HL-60 (cell line): ENCODE results near the gene MORF4L2.

ENCODE experiments used
- DNase-seq, 2 experiments: peaks; one replicate each; pipeline ENCODE4 v3.0.0-alpha.2; 2010 to 2020; ENCODE audit warnings: low read depth in 1 of 2, low spot score in 1 of 2
- H3K27ac ChIP-seq: fragments of 250-450 bp; sonication (Bioruptor Pico); replicated peaks from 2 replicates; pipeline ENCODE4 v1.5.1; 2020; ENCODE audit warnings: mild to moderate bottlenecking, moderate library complexity
- H3K27me3 ChIP-seq: fragments of 250-450 bp; sonication (Bioruptor Pico); 2 replicates; pipeline ENCODE4 v1.5.1; 2021; ENCODE audit warnings: mild to moderate bottlenecking, moderate library complexity; ENCODE audit not compliant: insufficient read depth, poor library complexity, severe bottlenecking
- H3K4me3 ChIP-seq: replicated peaks from 2 replicates; pipeline ENCODE4 v1.5.1; 2011; ENCODE audit warnings: mild to moderate bottlenecking, control low read depth, low read length; ENCODE audit not compliant: insufficient read depth
- GABPA ChIP-seq: IDR thresholded peaks from 2 replicates; pipeline ENCODE4 v1.6.1; 2012; ENCODE audit warnings: low read depth
- POLR2AphosphoS5 ChIP-seq: IDR thresholded peaks from 2 replicates; pipeline ENCODE4 v1.6.1; 2012; ENCODE audit warnings: low read depth
- SPI1 ChIP-seq: IDR thresholded peaks from 2 replicates; pipeline ENCODE4 v1.6.1; 2012; ENCODE audit warnings: low read depth, mild to moderate bottlenecking, borderline replicate concordance
- TF ChIP-seq, protein P1 (sequence below): IDR thresholded peaks from 2 replicates; pipeline ENCODE4 v1.6.1; 2012; ENCODE audit warnings: low read depth; ENCODE audit not compliant: insufficient replicate concordance
- TF ChIP-seq, protein P2 (sequence below): IDR thresholded peaks from one replicate; pipeline ENCODE4 v1.5.1; 2011; ENCODE audit warnings: low read length, control low read depth, inconsistent platforms; ENCODE audit not compliant: insufficient read depth

Gene MORF4L2

DNA sequence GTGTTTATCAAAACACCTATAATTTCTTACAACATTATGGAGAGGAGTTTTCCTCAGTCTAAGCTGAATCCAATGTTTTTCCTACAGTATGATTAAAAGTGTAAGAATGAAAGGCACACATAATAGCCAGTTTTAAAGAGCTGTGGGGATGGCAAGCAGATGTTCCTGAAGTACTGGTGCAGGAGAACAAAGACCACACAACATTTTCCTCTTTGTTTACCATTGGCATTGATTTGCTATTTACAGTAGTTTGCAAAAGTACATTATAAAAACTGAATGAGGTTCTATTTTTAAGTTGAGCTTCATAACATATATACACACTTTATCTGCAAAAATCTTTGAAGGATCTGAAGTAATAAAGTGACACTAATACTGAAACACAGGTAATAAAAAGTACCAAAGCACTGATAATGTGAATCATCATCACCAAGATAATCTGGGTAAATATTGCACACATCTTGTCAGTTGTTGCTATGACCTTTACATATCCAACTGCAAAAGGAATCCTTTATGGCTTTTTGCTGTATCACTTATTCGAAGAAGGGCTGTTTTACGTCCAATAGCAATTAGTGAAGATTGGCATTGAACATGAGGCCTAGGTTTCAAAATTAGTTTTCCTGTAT, 35.2 kb downstream of the MORF4L2 start:
- Histone ChIP-seq H3K4me3 (no peak overlapping the region), H3K27ac (no peak overlapping the region), H3K27me3 (no peaks in the 10 kb centered on the region)
- no peak for DNase-seq
- TF ChIP-seq GABPA: no peak
- no peak for TF ChIP-seq SPI1
- TF ChIP-seq, protein P1, sequence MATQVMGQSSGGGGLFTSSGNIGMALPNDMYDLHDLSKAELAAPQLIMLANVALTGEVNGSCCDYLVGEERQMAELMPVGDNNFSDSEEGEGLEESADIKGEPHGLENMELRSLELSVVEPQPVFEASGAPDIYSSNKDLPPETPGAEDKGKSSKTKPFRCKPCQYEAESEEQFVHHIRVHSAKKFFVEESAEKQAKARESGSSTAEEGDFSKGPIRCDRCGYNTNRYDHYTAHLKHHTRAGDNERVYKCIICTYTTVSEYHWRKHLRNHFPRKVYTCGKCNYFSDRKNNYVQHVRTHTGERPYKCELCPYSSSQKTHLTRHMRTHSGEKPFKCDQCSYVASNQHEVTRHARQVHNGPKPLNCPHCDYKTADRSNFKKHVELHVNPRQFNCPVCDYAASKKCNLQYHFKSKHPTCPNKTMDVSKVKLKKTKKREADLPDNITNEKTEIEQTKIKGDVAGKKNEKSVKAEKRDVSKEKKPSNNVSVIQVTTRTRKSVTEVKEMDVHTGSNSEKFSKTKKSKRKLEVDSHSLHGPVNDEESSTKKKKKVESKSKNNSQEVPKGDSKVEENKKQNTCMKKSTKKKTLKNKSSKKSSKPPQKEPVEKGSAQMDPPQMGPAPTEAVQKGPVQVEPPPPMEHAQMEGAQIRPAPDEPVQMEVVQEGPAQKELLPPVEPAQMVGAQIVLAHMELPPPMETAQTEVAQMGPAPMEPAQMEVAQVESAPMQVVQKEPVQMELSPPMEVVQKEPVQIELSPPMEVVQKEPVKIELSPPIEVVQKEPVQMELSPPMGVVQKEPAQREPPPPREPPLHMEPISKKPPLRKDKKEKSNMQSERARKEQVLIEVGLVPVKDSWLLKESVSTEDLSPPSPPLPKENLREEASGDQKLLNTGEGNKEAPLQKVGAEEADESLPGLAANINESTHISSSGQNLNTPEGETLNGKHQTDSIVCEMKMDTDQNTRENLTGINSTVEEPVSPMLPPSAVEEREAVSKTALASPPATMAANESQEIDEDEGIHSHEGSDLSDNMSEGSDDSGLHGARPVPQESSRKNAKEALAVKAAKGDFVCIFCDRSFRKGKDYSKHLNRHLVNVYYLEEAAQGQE: no peak
- TF ChIP-seq, protein P2, sequence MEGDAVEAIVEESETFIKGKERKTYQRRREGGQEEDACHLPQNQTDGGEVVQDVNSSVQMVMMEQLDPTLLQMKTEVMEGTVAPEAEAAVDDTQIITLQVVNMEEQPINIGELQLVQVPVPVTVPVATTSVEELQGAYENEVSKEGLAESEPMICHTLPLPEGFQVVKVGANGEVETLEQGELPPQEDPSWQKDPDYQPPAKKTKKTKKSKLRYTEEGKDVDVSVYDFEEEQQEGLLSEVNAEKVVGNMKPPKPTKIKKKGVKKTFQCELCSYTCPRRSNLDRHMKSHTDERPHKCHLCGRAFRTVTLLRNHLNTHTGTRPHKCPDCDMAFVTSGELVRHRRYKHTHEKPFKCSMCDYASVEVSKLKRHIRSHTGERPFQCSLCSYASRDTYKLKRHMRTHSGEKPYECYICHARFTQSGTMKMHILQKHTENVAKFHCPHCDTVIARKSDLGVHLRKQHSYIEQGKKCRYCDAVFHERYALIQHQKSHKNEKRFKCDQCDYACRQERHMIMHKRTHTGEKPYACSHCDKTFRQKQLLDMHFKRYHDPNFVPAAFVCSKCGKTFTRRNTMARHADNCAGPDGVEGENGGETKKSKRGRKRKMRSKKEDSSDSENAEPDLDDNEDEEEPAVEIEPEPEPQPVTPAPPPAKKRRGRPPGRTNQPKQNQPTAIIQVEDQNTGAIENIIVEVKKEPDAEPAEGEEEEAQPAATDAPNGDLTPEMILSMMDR: no peak
- no peak for TF ChIP-seq POLR2AphosphoS5

- TF ChIP-seq GABPA (no peak), POLR2AphosphoS5 (no peak), SPI1 (no peak)
- TF ChIP-seq, protein P2: no peak
- TF ChIP-seq, protein P1: no peak
Measured at GRCh38 chrX:103647630-103648029, 38.9 kb downstream of the MORF4L2 start.

DNA sequence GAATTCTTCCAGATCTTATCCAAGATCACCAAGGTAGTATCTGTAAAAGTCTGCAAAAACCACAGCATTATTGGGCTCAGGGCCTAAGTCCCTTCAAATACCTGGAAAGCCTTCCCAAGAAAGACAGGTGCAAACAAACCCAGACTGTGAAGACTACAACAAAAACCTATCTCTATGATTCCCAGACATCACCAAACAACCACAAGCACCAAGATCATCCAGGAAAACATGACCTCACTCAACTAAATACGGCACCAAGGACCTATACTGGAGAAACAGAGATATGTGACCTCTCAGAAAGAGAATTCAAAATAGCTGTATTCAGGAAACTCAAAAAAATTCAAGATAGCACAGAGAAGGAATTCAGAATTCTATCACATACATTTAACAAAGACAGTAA, 42.4 kb downstream of the MORF4L2 start:
- no peak overlapping the region for H3K4me3 ChIP-seq
- TF ChIP-seq POLR2AphosphoS5 (no peak), GABPA (no peak), SPI1 (no peak)
- TF ChIP-seq, protein P1: no peak
- TF ChIP-seq, protein P2: no peak

More at GRCh38 chrX:103647630-103648029, 38.9 kb downstream of the MORF4L2 start:
- Histone ChIP-seq H3K4me3 (no peak overlapping the region), H3K27ac (no peak overlapping the region), H3K27me3 (no peaks in the 10 kb centered on the region)
- DNase-seq: no peak

More for the DNA sequence above, 42.4 kb downstream of the MORF4L2 start:
- Histone ChIP-seq H3K27ac (no peak overlapping the region), H3K27me3 (no peaks in the 10 kb centered on the region)
- no peak for DNase-seq
